H9 (cell line): ENCODE data around the gene TAGLN. TPM values are rescaled to one million over a fixed set of nuclear protein-coding genes. Genes with fewer than 3 reads are reported as not detected.

Experiments used
- DNase-seq: peaks from one replicate; pipeline ENCODE4 v3.0.0-alpha.2; 2017
- H2AFZ ChIP-seq: one replicate; pipeline ENCODE4 v1.6.1; 2013; ENCODE audit warnings: mild to moderate bottlenecking, low read length, control low read depth, moderate library complexity
- H2AK5ac ChIP-seq: 2 replicates; pipeline ENCODE4 v1.6.1; 2013; ENCODE audit warnings: low read length, control low read depth, mixed read lengths; ENCODE audit not compliant: insufficient read length
- H2BK120ac ChIP-seq: one replicate; pipeline ENCODE4 v1.6.1; 2013; ENCODE audit warnings: low read depth, mild to moderate bottlenecking, low read length, control low read depth, inconsistent platforms; ENCODE audit not compliant: poor library complexity, severe bottlenecking
- H2BK12ac ChIP-seq: 2 replicates; pipeline ENCODE4 v1.6.1; 2013; ENCODE audit warnings: low read length, control low read depth, mixed read lengths, low read depth; ENCODE audit not compliant: insufficient read length
- H2BK15ac ChIP-seq: 2 replicates; pipeline ENCODE4 v1.6.1; 2013; ENCODE audit warnings: low read depth, low read length, control low read depth
- H2BK20ac ChIP-seq: one replicate; pipeline ENCODE4 v1.6.1; 2013; ENCODE audit warnings: low read depth, mild to moderate bottlenecking, low read length, control low read depth, inconsistent platforms; ENCODE audit not compliant: poor library complexity, severe bottlenecking
- H2BK5ac ChIP-seq: 2 replicates; pipeline ENCODE4 v1.6.1; 2013; ENCODE audit warnings: low read length, control low read depth, mixed read lengths; ENCODE audit not compliant: insufficient read length
- H3K14ac ChIP-seq: 2 replicates; pipeline ENCODE4 v1.6.1; 2013; ENCODE audit warnings: low read length, control low read depth; ENCODE audit not compliant: insufficient read depth
- H3K18ac ChIP-seq: 2 replicates; pipeline ENCODE4 v1.6.1; 2013; ENCODE audit warnings: low read depth, mild to moderate bottlenecking, mixed read lengths, low read length, control low read depth; ENCODE audit not compliant: insufficient read length
- H3K23ac ChIP-seq: 2 replicates; pipeline ENCODE4 v1.6.1; 2013; ENCODE audit warnings: low read length, control low read depth, mixed read lengths, low read depth; ENCODE audit not compliant: insufficient read length
- H3K23me2 ChIP-seq: 2 replicates; pipeline ENCODE4 v1.6.1; 2013; ENCODE audit warnings: low read depth, mild to moderate bottlenecking, mixed read lengths, low read length, control low read depth; ENCODE audit not compliant: insufficient read length, poor library complexity, severe bottlenecking
- H3K27ac ChIP-seq: 2 replicates; pipeline ENCODE4 v1.5.1; 2013; ENCODE audit warnings: low read length, control low read depth, mixed read lengths, low read depth; ENCODE audit not compliant: insufficient read length
- H3K27me3 ChIP-seq: 2 replicates; pipeline ENCODE4 v1.6.1; 2013; ENCODE audit warnings: low read length, control low read depth, inconsistent platforms; ENCODE audit not compliant: insufficient read depth
- H3K4ac ChIP-seq: 2 replicates; pipeline ENCODE4 v1.6.1; 2013; ENCODE audit warnings: low read depth, mild to moderate bottlenecking, control low read depth, inconsistent platforms, low read length, moderate library complexity
- H3K4me1 ChIP-seq: 2 replicates; pipeline ENCODE4 v1.6.1; 2013; ENCODE audit warnings: low read length, control low read depth, inconsistent platforms; ENCODE audit not compliant: insufficient read depth
- H3K4me2 ChIP-seq: 2 replicates; pipeline ENCODE4 v1.6.1; 2013; ENCODE audit warnings: low read length, control low read depth, mixed read lengths; ENCODE audit not compliant: insufficient read length, insufficient read depth
- H3K56ac ChIP-seq: 2 replicates; pipeline ENCODE4 v1.6.1; 2013; ENCODE audit warnings: low read depth, mild to moderate bottlenecking, mixed read lengths, low read length, control low read depth; ENCODE audit not compliant: insufficient read length
- H3K79me1 ChIP-seq: 2 replicates; pipeline ENCODE4 v1.6.1; 2013; ENCODE audit warnings: low read depth, mild to moderate bottlenecking, moderate library complexity, low read length, control low read depth, inconsistent platforms; ENCODE audit not compliant: insufficient read depth, poor library complexity, severe bottlenecking
- H3K79me2 ChIP-seq: 2 replicates; pipeline ENCODE4 v1.6.1; 2013; ENCODE audit warnings: low read length, control low read depth, inconsistent platforms; ENCODE audit not compliant: insufficient read depth
- H3K9ac ChIP-seq: 2 replicates; pipeline ENCODE4 v1.6.1; 2013; ENCODE audit warnings: low read length, control low read depth, mixed read lengths; ENCODE audit not compliant: insufficient read length; ENCODE audit errors: extremely low read depth
- H3K9me3 ChIP-seq: one replicate; pipeline ENCODE4 v1.6.1; 2013; ENCODE audit warnings: low read depth, low read length, inconsistent platforms; ENCODE audit not compliant: control insufficient read depth
- H3T11ph ChIP-seq: one replicate; pipeline ENCODE4 v1.6.1; 2013; ENCODE audit warnings: mild to moderate bottlenecking, low read length, control low read depth, inconsistent platforms
- H4K20me1 ChIP-seq: one replicate; pipeline ENCODE4 v1.6.1; 2013; ENCODE audit not compliant: control insufficient read depth, insufficient read length, insufficient read depth
- H4K5ac ChIP-seq: 2 replicates; pipeline ENCODE4 v1.6.1; 2013; ENCODE audit warnings: low read depth, mild to moderate bottlenecking, mixed read lengths, low read length, control low read depth; ENCODE audit not compliant: insufficient read length
- H4K8ac ChIP-seq: replicated peaks from 2 replicates; pipeline ENCODE4 v1.6.1; 2013; ENCODE audit warnings: low read length, control low read depth, mixed read lengths, low read depth; ENCODE audit not compliant: insufficient read length
- H4K91ac ChIP-seq: 2 replicates; pipeline ENCODE4 v1.6.1; 2013; ENCODE audit warnings: low read depth, mild to moderate bottlenecking, moderate library complexity, mixed read lengths, low read length, control low read depth; ENCODE audit not compliant: insufficient read length
- H3K27ac Mint-ChIP-seq, 3 experiments: 2 replicates in 2 of 3; 3 replicates in 1 of 3; pipeline ENCODE4 v1.8.0; 2020 to 2021; ENCODE audit warnings: mixed read lengths in 3 of 3, mild to moderate bottlenecking in 1 of 3, moderate library complexity in 1 of 3
- H3K27me3 Mint-ChIP-seq: 2 replicates; pipeline ENCODE4 v1.8.0; 2021; ENCODE audit warnings: low read depth, mild to moderate bottlenecking, moderate library complexity, mixed read lengths
- H3K36me3 Mint-ChIP-seq, 3 experiments: 2 replicates in 2 of 3; 3 replicates in 1 of 3; pipeline ENCODE4 v1.8.0; 2020 to 2021; ENCODE audit warnings: low read depth in 3 of 3, mixed read lengths in 3 of 3; ENCODE audit not compliant: insufficient read depth in 1 of 3
- H3K4me1 Mint-ChIP-seq, 2 experiments: 2 replicates each; pipeline ENCODE4 v1.8.0; 2020; ENCODE audit warnings: mixed read lengths in 2 of 2
- H3K4me3 Mint-ChIP-seq, 2 experiments: 2 replicates in 1 of 2; 3 replicates in 1 of 2; pipeline ENCODE4 v1.8.0; 2020 to 2021; ENCODE audit warnings: mild to moderate bottlenecking in 2 of 2, mixed read lengths in 2 of 2, moderate library complexity in 1 of 2
- H3K9me3 Mint-ChIP-seq, 2 experiments: 2 replicates in 1 of 2; 3 replicates in 1 of 2; pipeline ENCODE4 v1.8.0; 2020; ENCODE audit warnings: mild to moderate bottlenecking in 2 of 2, mixed read lengths in 2 of 2, moderate library complexity in 1 of 2
- CTCF ChIP-seq: fragments of 200-600 bp; sonication (generic); conservative IDR thresholded peaks from 3 replicates; pipeline ENCODE4 v1.8.0; 2021; ENCODE audit warnings: antibody characterized with exemption, mild to moderate bottlenecking
- WGBS: extraction: QIAGEN DNeasy Blood & Tissue Kit; methylation state at CpG from one replicate; pipeline ENCODE4 v1.1.7; 2013; ENCODE audit warnings: missing lambda C conversion rate, low lambda C conversion rate, mixed read lengths; ENCODE audit not compliant: insufficient read length; ENCODE audit errors: extremely low coverage; 5-methylcytosine and 5-hydroxymethylcytosine counted together
- total RNA-seq: library from RNA; stranded (reverse); gene quantifications from 2 replicates; pipeline ENCODE4 v1.2.1, GENCODE V29; 2021

The TAGLN gene
- total RNA-seq, 1 experiment from 2014 or later: 176 TPM

- H2BK12ac ChIP-seq: no peak overlapping the region
- no peak overlapping the region for H3K4me2 ChIP-seq
- no peaks in the 10 kb centered on the region for H3K27me3 Mint-ChIP-seq
- H3K4me1 Mint-ChIP-seq: peaks cover 6 to 7% of the 10 kb centered on the region in 2 experiments
- H4K91ac ChIP-seq: no peak overlapping the region
- H3K9me3 Mint-ChIP-seq: no peaks in the 10 kb centered on the region
- H2BK120ac ChIP-seq: no peak overlapping the region
- no peak overlapping the region for H3K14ac ChIP-seq
- no peak overlapping the region for H4K5ac ChIP-seq
- no peak overlapping the region for H2AK5ac ChIP-seq
- no peak overlapping the region for H3K23ac ChIP-seq
- peaks cover 9 to 64% (median 35%) of the 10 kb centered on the region in 3 experiments for H3K36me3 Mint-ChIP-seq
- no peak overlapping the region; a peak in 1 of 7 replicates for H3K27ac Mint-ChIP-seq
- H2BK5ac ChIP-seq: no peak overlapping the region
- H3K9ac ChIP-seq: no peak overlapping the region
- no peak overlapping the region for H3T11ph ChIP-seq
- TF ChIP-seq CTCF: no peak
- H3K4ac ChIP-seq: no peak overlapping the region
- H2BK20ac ChIP-seq: no peak overlapping the region
- no peaks in the 10 kb centered on the region for H3K27me3 ChIP-seq
- H3K79me2 ChIP-seq: no peaks in the 10 kb centered on the region
- H4K8ac ChIP-seq: no peak overlapping the region
- no peaks in the 10 kb centered on the region for H3K79me1 ChIP-seq
- no peak overlapping the region for H3K56ac ChIP-seq
- no peak overlapping the region for H2BK15ac ChIP-seq
- no peaks in the 10 kb centered on the region for H3K9me3 ChIP-seq
- H2AFZ ChIP-seq: no peak overlapping the region
- H3K23me2 ChIP-seq: no peaks in the 10 kb centered on the region
- no peak overlapping the region for H3K4me3 Mint-ChIP-seq
- no peak overlapping the region for H3K27ac ChIP-seq
- no peak overlapping the region for H3K18ac ChIP-seq
- DNase-seq: no peak
- WGBS: no CpG with 5 or more reads among the region's 15 CpGs
- H3K4me1 ChIP-seq: no peaks in the 10 kb centered on the region
- H4K20me1 ChIP-seq: no peaks in the 10 kb centered on the region
Measured at GRCh38 chr11:117218133-117218915, 19.2 kb downstream of the TAGLN start.
